ENCODE data around the gene CHRND. TPM values are rescaled to one million over a fixed set of nuclear protein-coding genes. Genes with fewer than 3 reads are reported as not detected.

The CHRND gene
- total and polyA plus RNA-seq, 2 of the 4 experiments (the other 2 are of a cell fraction), result not detected

DNA sequence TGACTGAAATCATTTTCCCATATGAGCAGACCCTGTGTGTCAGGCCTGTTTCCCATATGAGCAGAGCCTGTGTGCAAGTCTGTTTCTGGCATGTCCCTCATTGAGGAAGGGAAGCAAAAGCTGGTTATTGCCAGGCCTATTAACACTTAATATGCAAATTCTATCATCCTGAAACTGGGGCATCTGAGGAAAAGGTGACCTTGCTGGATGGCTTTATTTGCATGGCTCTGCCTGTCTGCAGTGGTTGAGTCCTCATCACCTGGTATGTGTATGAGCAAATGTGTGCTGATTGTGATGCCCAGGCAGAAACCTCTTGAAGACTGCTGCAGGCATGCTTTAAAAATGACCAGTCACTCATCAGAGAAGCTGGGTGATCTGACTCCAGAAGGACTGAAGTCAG lies 55.8 kb downstream of the CHRND start:
- H2BK120ac ChIP-seq (ENCODE audit: low read depth, low read length), result no peak overlapping the region
- DNase-seq, result no peak
- intact Hi-C loops (cut with micrococcal nuclease) (no loop called here), in situ Hi-C loops (cut with MboI; ENCODE audit: low sequenced_read_pairs) (no loop called here), dilution Hi-C loops (cut with HindIII; ENCODE audit: low sequenced_read_pairs, unreplicated experiment) (no loop called here)
- H2BK15ac ChIP-seq (ENCODE audit: low read depth, low read length), result no peak overlapping the region
- no peak overlapping the region for H2BK5ac ChIP-seq (ENCODE audit: low read depth, low read length, poor library complexity, severe bottlenecking)
- TSS peak; percentile 40 for BruUV-seq (replicated peaks)
- no peak overlapping the region for H4K5ac ChIP-seq (ENCODE audit: low read depth, low read length)
- H3K4me1 ChIP-seq (ENCODE audit: control insufficient read depth, insufficient read depth, low read length), result 0 out of 2 replicates have a peak, but pooled peaks cover 2% of the 10 kb centered on the region
- no peak overlapping the region for H3K4me2 ChIP-seq (ENCODE audit: low read depth, low read length)
- no peak for ATAC-seq (ENCODE audit: low read depth)
- H3K27me3 ChIP-seq (ENCODE audit: control insufficient read depth, insufficient read depth, low read length), result no peaks in the 10 kb centered on the region
- no peak overlapping the region for H3K14ac ChIP-seq (replicated peaks; ENCODE audit: low read depth, low read length)
- H3K4me3 ChIP-seq (ENCODE audit: insufficient read depth, low read depth, low read length), result no peak overlapping the region
- ChIA-PET POLR2A (ENCODE audit: unreplicated experiment) (no interaction called here), CTCF (no interaction called here)
- H3K56ac ChIP-seq (ENCODE audit: extremely low read depth, insufficient read depth, low read length), result no peak overlapping the region
- H3K23ac ChIP-seq (ENCODE audit: low read depth, low read length), result no peak overlapping the region
- no peak overlapping the region for H3K18ac ChIP-seq (ENCODE audit: low read depth, low read length)
- H3K79me1 ChIP-seq (ENCODE audit: low read depth in 1 of 2, low read length in 2 of 2), result no peaks in the 10 kb centered on the region
- no peak overlapping the region for H4K8ac ChIP-seq (ENCODE audit: low read depth in 2 of 2, low read length in 2 of 2)
- H4K20me1 ChIP-seq (ENCODE audit: insufficient read depth, low read length), result no peaks in the 10 kb centered on the region
- H3K9me3 ChIP-seq (ENCODE audit: control insufficient read depth, insufficient read depth, low read length), result no peaks in the 10 kb centered on the region
- H2BK20ac ChIP-seq (ENCODE audit: low read depth, low read length), result no peak overlapping the region
- H3K36me3 ChIP-seq (ENCODE audit: control insufficient read depth, insufficient read depth, low read length), result peaks cover 6% of the 10 kb centered on the region; the same call in 1 of the 2 replicates
- H4K91ac ChIP-seq (ENCODE audit: insufficient read depth, low read depth, low read length), result no peak overlapping the region
- no peak overlapping the region for H3K9ac ChIP-seq (ENCODE audit: low read depth, low read length)
- H3K4ac ChIP-seq (ENCODE audit: low read depth, low read length), result no peak overlapping the region
- H2AK9ac ChIP-seq (replicated peaks; ENCODE audit: low read depth, low read length, poor library complexity), result no peak overlapping the region
- no peak overlapping the region for H2AFZ ChIP-seq (replicated peaks; ENCODE audit: low read length, poor library complexity)
- no peaks in the 10 kb centered on the region; the same call in 1 of the 2 replicates for H3K9me1 ChIP-seq (ENCODE audit: insufficient read depth, low read length)
- H2AK5ac ChIP-seq (ENCODE audit: low read depth, low read length), result no peak overlapping the region
- TF ChIP-seq, protein P1, sequence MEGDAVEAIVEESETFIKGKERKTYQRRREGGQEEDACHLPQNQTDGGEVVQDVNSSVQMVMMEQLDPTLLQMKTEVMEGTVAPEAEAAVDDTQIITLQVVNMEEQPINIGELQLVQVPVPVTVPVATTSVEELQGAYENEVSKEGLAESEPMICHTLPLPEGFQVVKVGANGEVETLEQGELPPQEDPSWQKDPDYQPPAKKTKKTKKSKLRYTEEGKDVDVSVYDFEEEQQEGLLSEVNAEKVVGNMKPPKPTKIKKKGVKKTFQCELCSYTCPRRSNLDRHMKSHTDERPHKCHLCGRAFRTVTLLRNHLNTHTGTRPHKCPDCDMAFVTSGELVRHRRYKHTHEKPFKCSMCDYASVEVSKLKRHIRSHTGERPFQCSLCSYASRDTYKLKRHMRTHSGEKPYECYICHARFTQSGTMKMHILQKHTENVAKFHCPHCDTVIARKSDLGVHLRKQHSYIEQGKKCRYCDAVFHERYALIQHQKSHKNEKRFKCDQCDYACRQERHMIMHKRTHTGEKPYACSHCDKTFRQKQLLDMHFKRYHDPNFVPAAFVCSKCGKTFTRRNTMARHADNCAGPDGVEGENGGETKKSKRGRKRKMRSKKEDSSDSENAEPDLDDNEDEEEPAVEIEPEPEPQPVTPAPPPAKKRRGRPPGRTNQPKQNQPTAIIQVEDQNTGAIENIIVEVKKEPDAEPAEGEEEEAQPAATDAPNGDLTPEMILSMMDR (conservative IDR thresholded peaks at IDR 0.05; ENCODE audit: low read depth, low read length), result no peak
- no peak overlapping the region for H3K27ac ChIP-seq (ENCODE audit: insufficient read depth, low read length)
